DLD1 (cell line): ENCODE results near the gene YTHDC2.
"Not testable (repeated sequence)": the region's sequence is repeated elsewhere in the genome, so short reads cannot be mapped to it uniquely, and the experiment has no call there.

Experiments
- in situ Hi-C: cut with HindIII; loops from 2 replicates; pipeline ENCODE4 v1.10.0; 2017; ENCODE audit warnings: low sequenced_read_pairs

The YTHDC2 gene

GRCh38 chr5:113600255-113600905 lies 86.9 kb downstream of the YTHDC2 start:
- in situ Hi-C loops, result no loop called here

GRCh38 chr5:113601423-113601822 lies 87.9 kb downstream of the YTHDC2 start:
- in situ Hi-C loops, result no loop called here

GRCh38 chr5:113603246-113603645 lies 89.8 kb downstream of the YTHDC2 start:
- in situ Hi-C loops, result not testable (repeated sequence)

- in situ Hi-C loops, result no loop called here
These were observed 93.0 kb downstream of the YTHDC2 start for GRCh38 chr5:113606298-113607134.

GRCh38 chr5:113607361-113607760 lies 93.9 kb downstream of the YTHDC2 start:
- in situ Hi-C loops, result no loop called here

- in situ Hi-C loops, result no loop called here
These were observed 94.7 kb downstream of the YTHDC2 start for GRCh38 chr5:113608113-113608596.

- in situ Hi-C loops, result no loop called here
These were observed 98.6 kb downstream of the YTHDC2 start for GRCh38 chr5:113612060-113612496.

- in situ Hi-C loops, result no loop called here
These were observed 100.7 kb downstream of the YTHDC2 start for GRCh38 chr5:113614191-113614590.

- in situ Hi-C loops, result no loop called here
These were observed 102.2 kb downstream of the YTHDC2 start for GRCh38 chr5:113615708-113616107.

GRCh38 chr5:113617191-113617796 lies 103.8 kb downstream of the YTHDC2 start:
- in situ Hi-C loops, result no loop called here

GRCh38 chr5:113632996-113633395 lies 119.5 kb downstream of the YTHDC2 start:
- in situ Hi-C loops, result no loop called here

- in situ Hi-C loops, result no loop called here
These were observed 121.5 kb downstream of the YTHDC2 start for GRCh38 chr5:113634957-113635356.

- in situ Hi-C loops, result no loop called here
These were observed 128.2 kb downstream of the YTHDC2 start for GRCh38 chr5:113641715-113642114.
